KMS-11 (cell line): Measurements from ENCODE around the gene TUNAR.

ENCODE experiments used
- H2AFZ ChIP-seq: fragments of 200-600 bp; sonication (generic); 2 replicates; pipeline ENCODE4 v1.6.1; 2016; ENCODE audit warnings: antibody characterized with exemption, mixed run types, low read depth
- H3K27ac ChIP-seq: fragments of 200-600 bp; sonication (generic); 2 replicates; pipeline ENCODE4 v1.6.1; 2016; ENCODE audit warnings: mild to moderate bottlenecking, mixed run types
- H3K27me3 ChIP-seq: fragments of 200-600 bp; sonication (generic); 2 replicates; pipeline ENCODE4 v1.6.1; 2017; ENCODE audit warnings: mild to moderate bottlenecking, low read depth, mixed run types, moderate library complexity; ENCODE audit not compliant: insufficient read depth
- H3K36me3 ChIP-seq: fragments of 200-600 bp; sonication (generic); 2 replicates; pipeline ENCODE4 v1.6.1; 2017; ENCODE audit warnings: mild to moderate bottlenecking, mixed run types; ENCODE audit not compliant: insufficient read depth
- H3K4me1 ChIP-seq: fragments of 200-600 bp; sonication (generic); 2 replicates; pipeline ENCODE4 v1.6.1; 2016; ENCODE audit warnings: mild to moderate bottlenecking, low read depth, mixed run types; ENCODE audit not compliant: poor library complexity, severe bottlenecking
- H3K4me2 ChIP-seq: fragments of 200-600 bp; sonication (generic); 2 replicates; pipeline ENCODE4 v1.7.0; 2016; ENCODE audit warnings: mild to moderate bottlenecking, mixed run types
- H3K4me3 ChIP-seq: fragments of 200-600 bp; sonication (generic); IDR thresholded peaks from 2 replicates; pipeline ENCODE4 v1.6.1; 2017; ENCODE audit warnings: low read depth, low read length, mixed read lengths; ENCODE audit not compliant: insufficient read depth
- H3K79me2 ChIP-seq: fragments of 200-600 bp; sonication (generic); 2 replicates; pipeline ENCODE4 v1.6.1; 2016; ENCODE audit warnings: low read depth, mixed run types; ENCODE audit not compliant: insufficient read depth
- H3K9ac ChIP-seq: fragments of 200-600 bp; sonication (generic); 2 replicates; pipeline ENCODE4 v1.6.1; 2016; ENCODE audit warnings: mild to moderate bottlenecking, mixed run types
- H4K20me1 ChIP-seq: fragments of 200-600 bp; sonication (generic); 2 replicates; pipeline ENCODE4 v1.6.1; 2016; ENCODE audit warnings: mild to moderate bottlenecking, mixed run types; ENCODE audit not compliant: insufficient read depth
- CTCF ChIP-seq: fragments of 200-600 bp; sonication (generic); conservative IDR thresholded peaks from 2 replicates; pipeline ENCODE4 v1.6.1; 2017; ENCODE audit warnings: low read depth, mild to moderate bottlenecking, antibody characterized with exemption, low read length, moderate library complexity, mixed read lengths

Gene TUNAR

DNA sequence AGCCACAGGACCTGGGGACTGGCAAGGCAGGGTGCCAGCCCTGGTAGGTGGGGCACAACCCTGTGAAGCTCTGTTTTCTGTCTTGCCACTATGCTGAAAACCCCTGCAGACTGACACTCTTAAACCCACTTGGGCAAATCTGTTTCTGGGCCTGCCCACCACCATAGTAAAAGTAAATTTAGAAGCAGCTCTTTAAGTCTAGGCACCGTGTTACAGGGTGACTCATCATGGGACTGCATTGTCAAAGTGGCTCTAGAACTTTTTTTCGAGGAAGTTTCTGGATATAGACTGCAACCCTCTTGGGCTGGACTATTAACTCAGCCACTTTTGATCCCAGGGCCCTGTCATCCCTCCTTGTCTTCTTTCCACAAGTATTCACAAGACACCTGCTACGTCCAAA, 7.7 kb downstream of the TUNAR start:
- Histone ChIP-seq H3K4me2 (no peak overlapping the region), H3K79me2 (no peaks in the 10 kb centered on the region), H3K36me3 (no peaks in the 10 kb centered on the region), H3K4me3 (no peak overlapping the region), H3K27ac (no peak overlapping the region), H3K4me1 (no peaks in the 10 kb centered on the region), H3K27me3 (no peaks in the 10 kb centered on the region), H3K9ac (no peak overlapping the region), H2AFZ (no peak overlapping the region), H4K20me1 (no peaks in the 10 kb centered on the region)
- no peak for TF ChIP-seq CTCF

DNA sequence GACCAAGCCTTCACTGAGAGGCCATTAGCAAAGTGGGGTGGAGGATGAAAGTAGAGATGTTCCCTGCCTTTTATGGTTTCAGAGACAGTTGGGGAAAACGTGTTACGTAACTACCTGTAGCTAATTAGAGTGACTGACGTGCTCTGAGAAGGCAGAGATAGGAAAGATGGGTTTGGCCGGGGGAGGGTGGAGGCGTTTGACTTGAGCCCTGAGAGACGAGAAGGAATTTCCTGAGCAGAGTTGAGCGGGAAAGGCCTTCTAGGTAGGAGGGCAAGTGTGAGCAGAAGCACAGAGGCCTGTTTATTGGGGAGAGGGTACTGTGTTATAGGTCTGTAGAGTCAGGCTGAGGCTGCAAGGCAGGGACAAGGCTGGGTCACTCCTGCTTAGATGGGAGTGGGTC, 8.6 kb downstream of the TUNAR start:
- Histone ChIP-seq H3K27ac (no peak overlapping the region), H3K4me1 (no peaks in the 10 kb centered on the region), H3K36me3 (no peaks in the 10 kb centered on the region), H3K4me3 (no peak overlapping the region), H3K4me2 (no peak overlapping the region), H3K9ac (no peak overlapping the region), H4K20me1 (no peaks in the 10 kb centered on the region), H2AFZ (no peak overlapping the region), H3K79me2 (no peaks in the 10 kb centered on the region), H3K27me3 (no peaks in the 10 kb centered on the region)
- TF ChIP-seq CTCF: no peak

GRCh38 chr14:95885866-95886265, 9.2 kb downstream of the TUNAR start:
- H3K79me2 ChIP-seq: no peaks in the 10 kb centered on the region
- no peaks in the 10 kb centered on the region for H3K36me3 ChIP-seq
- H3K27me3 ChIP-seq: no peaks in the 10 kb centered on the region
- H3K4me3 ChIP-seq: no peak overlapping the region
- TF ChIP-seq CTCF: no peak
- no peaks in the 10 kb centered on the region for H3K4me1 ChIP-seq
- no peak overlapping the region for H3K27ac ChIP-seq
- H3K9ac ChIP-seq: no peak overlapping the region
- H3K4me2 ChIP-seq: no peak overlapping the region
- H4K20me1 ChIP-seq: no peaks in the 10 kb centered on the region
- H2AFZ ChIP-seq: no peak overlapping the region

GRCh38 chr14:95886366-95887056, 9.9 kb downstream of the TUNAR start:
- no peak overlapping the region for H2AFZ ChIP-seq
- H3K27ac ChIP-seq: no peak overlapping the region
- H3K36me3 ChIP-seq: no peaks in the 10 kb centered on the region
- no peaks in the 10 kb centered on the region for H4K20me1 ChIP-seq
- H3K4me1 ChIP-seq: no peaks in the 10 kb centered on the region
- H3K27me3 ChIP-seq: no peaks in the 10 kb centered on the region
- H3K79me2 ChIP-seq: no peaks in the 10 kb centered on the region
- no peak for TF ChIP-seq CTCF
- H3K4me2 ChIP-seq: no peak overlapping the region
- no peak overlapping the region for H3K9ac ChIP-seq
- H3K4me3 ChIP-seq: no peak overlapping the region
